Retinal pigment epithelial cell (primary cell): ENCODE results near the gene OLFML2A.
"Not testable (repeated sequence)": the region's sequence is repeated elsewhere in the genome, so short reads cannot be mapped to it uniquely, and the experiment has no call there.

Source experiments
- DNase-seq: peaks from one replicate; pipeline ENCODE4 v3.0.0-alpha.2; 2010; ENCODE audit warnings: low read depth
- H3K4me3 ChIP-seq: 2 replicates; pipeline ENCODE4 v1.5.1; 2011; ENCODE audit warnings: mild to moderate bottlenecking, low read length, control low read depth, moderate library complexity
- CTCF ChIP-seq: conservative IDR thresholded peaks from 2 replicates; pipeline ENCODE4 v1.5.1; 2011; ENCODE audit warnings: low read depth, low read length, control low read depth, inconsistent platforms

The OLFML2A gene

GRCh38 chr9:124771021-124771866 is 5.7 kb upstream of the OLFML2A start, which contains the start of gene NR6A1:
Gene NR6A1, minus strand, starts transcription at chr9:124771311.
- DNase-seq, result peak; percentile 81
- H3K4me3 ChIP-seq, result peak within 1 kb of the TSS; percentile 73
- TF ChIP-seq CTCF, result no peak

- DNase-seq, result no peak
- peak; percentile 85 for TF ChIP-seq CTCF
- H3K4me3 ChIP-seq, result peak overlapping the region; percentile 73
These were observed 4.9 kb upstream of the OLFML2A start for GRCh38 chr9:124771867-124772679.

GRCh38 chr9:124772877-124773276 is 4.1 kb upstream of the OLFML2A start:
- H3K4me3 ChIP-seq, DNase-seq: not testable (repeated sequence)

- DNase-seq, result no peak
- no peak overlapping the region for H3K4me3 ChIP-seq
- no peak for TF ChIP-seq CTCF
These were observed 3.3 kb upstream of the OLFML2A start for GRCh38 chr9:124773473-124774128.

- peak; percentile 84 for TF ChIP-seq CTCF
These were observed 2.6 kb upstream of the OLFML2A start for GRCh38 chr9:124774129-124774978.

GRCh38 chr9:124776618-124776953 is 347 bp upstream of the OLFML2A start:
- no peak for DNase-seq
- peak overlapping the region; percentile 24 for H3K4me3 ChIP-seq
- TF ChIP-seq CTCF, result no peak

More at GRCh38 chr9:124774129-124774978, 2.6 kb upstream of the OLFML2A start:
- no peak for DNase-seq
- no peak overlapping the region for H3K4me3 ChIP-seq
